Calu3 (cell line): Measurements from ENCODE around the gene RIMBP2. TPM values are rescaled to one million over a fixed set of nuclear protein-coding genes. Genes with fewer than 3 reads are reported as not detected.

Experiments
- BruUV-seq: library from RNA; stranded (reverse); fragments of 400-500 nt; replicated peaks from 2 replicates; lab custom pipeline; 2021; lab: Mats Ljungman, UMichigan
- CTCF ChIA-PET: fragments of 300-600 bp; sonication (Branson Sonifier 250); formaldehyde crosslinking; loops from one replicate; lab custom pipeline; 2022; ENCODE audit warnings: antibody characterized with exemption; lab: Charles Lee
- DNase-seq: peaks from one replicate; pipeline ENCODE4 v3.0.0; 2022
- H3K27ac Mint-ChIP-seq: one replicate; pipeline ENCODE4 v1.8.0; 2022; ENCODE audit warnings: mixed read lengths; ENCODE audit not compliant: unreplicated experiment
- H3K27me3 Mint-ChIP-seq: one replicate; pipeline ENCODE4 v1.8.0; 2022; ENCODE audit warnings: mixed read lengths; ENCODE audit not compliant: unreplicated experiment
- H3K36me3 Mint-ChIP-seq: one replicate; pipeline ENCODE4 v1.8.0; 2022; ENCODE audit warnings: mild to moderate bottlenecking, moderate library complexity, mixed read lengths; ENCODE audit not compliant: insufficient read depth, unreplicated experiment
- H3K4me1 Mint-ChIP-seq: one replicate; pipeline ENCODE4 v1.8.0; 2022; ENCODE audit warnings: mild to moderate bottlenecking, low read depth, mixed read lengths; ENCODE audit not compliant: unreplicated experiment
- H3K4me3 Mint-ChIP-seq: one replicate; pipeline ENCODE4 v1.8.0; 2022; ENCODE audit warnings: mild to moderate bottlenecking, low read depth, moderate library complexity, mixed read lengths; ENCODE audit not compliant: unreplicated experiment
- H3K9me3 Mint-ChIP-seq: one replicate; pipeline ENCODE4 v1.8.0; 2022; ENCODE audit warnings: low read depth, mixed read lengths; ENCODE audit not compliant: unreplicated experiment
- intact Hi-C: fragments of 100-400 bp; cut with micrococcal nuclease; formaldehyde crosslinking; loops from one replicate; pipeline ENCODE4 v1.10.0; 2022; ENCODE audit not compliant: unreplicated experiment
- total RNA-seq: library from RNA; stranded (reverse); gene quantifications from 2 replicates; pipeline ENCODE4 v1.2.3, GENCODE V29; 2022
- TF ChIP-seq, protein P1 (sequence below): fragments of 200-600 bp; IDR thresholded peaks from one replicate; pipeline ENCODE4 v1.8.0; 2022; ENCODE audit warnings: antibody characterized with exemption; ENCODE audit not compliant: unreplicated experiment

The RIMBP2 gene
- total RNA-seq, 1 experiment from 2014 or later = 6.1 TPM

DNA sequence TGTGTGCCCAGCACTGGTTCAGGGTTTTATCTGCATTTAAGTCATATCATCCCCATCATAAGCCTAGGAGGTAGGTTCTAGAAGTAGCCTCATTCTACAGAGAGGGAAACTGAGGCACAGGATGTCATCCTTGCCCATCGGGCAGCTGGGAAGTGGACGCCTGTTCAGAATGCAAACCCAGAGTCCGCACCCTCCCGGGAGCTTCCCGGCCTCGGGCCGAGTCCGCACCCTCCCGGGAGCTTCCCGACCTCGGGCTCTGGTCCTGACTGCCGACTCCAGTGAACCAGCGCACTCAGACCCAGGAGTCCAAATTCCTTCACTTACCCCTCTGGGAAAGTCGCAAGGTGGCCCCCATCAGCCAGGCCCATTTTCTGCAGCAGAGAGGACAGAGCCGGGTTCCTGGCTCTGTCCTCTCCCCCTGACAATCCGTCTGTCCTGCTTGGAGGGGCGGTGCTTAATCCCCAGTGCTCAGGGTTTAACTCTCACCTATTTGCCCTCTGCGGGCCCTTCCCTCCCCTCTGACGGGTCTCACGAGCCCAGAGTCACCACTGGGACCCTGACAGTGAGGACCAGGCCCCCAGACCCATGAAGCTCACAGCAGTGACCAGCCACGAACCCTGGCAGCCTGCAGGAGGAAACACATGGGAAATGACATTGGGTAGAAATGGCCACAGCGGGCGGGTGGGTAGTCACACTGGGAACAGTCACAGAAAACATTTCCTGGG is 236.5 kb downstream of the RIMBP2 start:
- peaks cover 6% of the 10 kb centered on the region for H3K9me3 Mint-ChIP-seq
- no peak overlapping the region for H3K4me3 Mint-ChIP-seq
- intact Hi-C loops = no loop called here
- H3K4me1 Mint-ChIP-seq = no peaks in the 10 kb centered on the region
- TF ChIP-seq, protein P1, sequence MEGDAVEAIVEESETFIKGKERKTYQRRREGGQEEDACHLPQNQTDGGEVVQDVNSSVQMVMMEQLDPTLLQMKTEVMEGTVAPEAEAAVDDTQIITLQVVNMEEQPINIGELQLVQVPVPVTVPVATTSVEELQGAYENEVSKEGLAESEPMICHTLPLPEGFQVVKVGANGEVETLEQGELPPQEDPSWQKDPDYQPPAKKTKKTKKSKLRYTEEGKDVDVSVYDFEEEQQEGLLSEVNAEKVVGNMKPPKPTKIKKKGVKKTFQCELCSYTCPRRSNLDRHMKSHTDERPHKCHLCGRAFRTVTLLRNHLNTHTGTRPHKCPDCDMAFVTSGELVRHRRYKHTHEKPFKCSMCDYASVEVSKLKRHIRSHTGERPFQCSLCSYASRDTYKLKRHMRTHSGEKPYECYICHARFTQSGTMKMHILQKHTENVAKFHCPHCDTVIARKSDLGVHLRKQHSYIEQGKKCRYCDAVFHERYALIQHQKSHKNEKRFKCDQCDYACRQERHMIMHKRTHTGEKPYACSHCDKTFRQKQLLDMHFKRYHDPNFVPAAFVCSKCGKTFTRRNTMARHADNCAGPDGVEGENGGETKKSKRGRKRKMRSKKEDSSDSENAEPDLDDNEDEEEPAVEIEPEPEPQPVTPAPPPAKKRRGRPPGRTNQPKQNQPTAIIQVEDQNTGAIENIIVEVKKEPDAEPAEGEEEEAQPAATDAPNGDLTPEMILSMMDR = no peak
- no TSS peak for BruUV-seq
- CTCF ChIA-PET = no interaction called here
- H3K36me3 Mint-ChIP-seq = no peaks in the 10 kb centered on the region
- no peaks in the 10 kb centered on the region for H3K27me3 Mint-ChIP-seq
- DNase-seq = no peak
- no peak overlapping the region for H3K27ac Mint-ChIP-seq

DNA sequence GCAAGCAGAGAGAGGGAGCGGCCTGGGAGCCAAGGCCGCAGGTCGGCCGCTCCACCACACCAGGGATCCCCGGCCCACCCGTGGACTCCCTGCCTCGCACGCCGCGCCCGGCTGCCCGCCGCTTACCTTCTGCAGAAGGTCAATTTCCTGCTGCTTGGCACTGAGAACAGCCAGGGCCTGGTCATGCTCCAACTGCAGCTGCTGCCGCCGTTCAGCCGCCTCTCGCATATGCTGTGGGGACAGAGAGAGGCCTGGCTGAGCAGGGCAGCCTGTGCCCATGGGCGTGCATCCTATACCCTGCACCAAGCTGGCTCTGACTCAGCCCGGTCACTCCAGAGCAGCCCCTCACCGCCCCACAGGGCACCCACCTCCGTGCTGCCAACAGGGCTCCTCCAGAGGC is 237.3 kb downstream of the RIMBP2 start:
- DNase-seq = no peak
- CTCF ChIA-PET = no interaction called here
- no TSS peak for BruUV-seq
- Mint-ChIP-seq H3K4me3 (no peak overlapping the region), H3K4me1 (no peaks in the 10 kb centered on the region), H3K36me3 (no peaks in the 10 kb centered on the region), H3K27ac (no peak overlapping the region), H3K27me3 (no peaks in the 10 kb centered on the region), H3K9me3 (peaks cover 4% of the 10 kb centered on the region)
- intact Hi-C loops = no loop called here
- TF ChIP-seq, protein P1 = no peak

DNA sequence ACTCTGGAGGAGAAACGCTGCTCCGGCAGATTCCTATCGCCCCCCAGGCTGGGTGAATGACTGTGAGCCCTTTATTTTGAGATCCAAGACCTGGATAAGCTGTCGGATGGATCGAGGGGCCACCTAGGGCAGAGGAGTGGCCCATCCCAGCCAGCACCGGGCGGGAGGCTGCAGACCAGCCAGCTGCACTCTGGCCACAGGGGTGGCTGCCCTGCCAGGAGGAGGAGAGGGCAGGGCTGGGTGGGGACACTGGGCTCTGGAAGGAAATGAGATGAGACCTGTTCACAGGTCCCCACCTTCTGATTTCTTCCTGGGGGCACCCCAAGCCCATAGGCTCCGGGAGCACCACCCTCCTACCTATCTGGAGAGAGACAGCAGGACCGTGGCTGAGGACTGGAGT is 238.4 kb downstream of the RIMBP2 start:
- H3K27ac Mint-ChIP-seq = no peak overlapping the region
- no TSS peak for BruUV-seq
- peaks cover 5% of the 10 kb centered on the region for H3K9me3 Mint-ChIP-seq
- TF ChIP-seq, protein P1 = no peak
- intact Hi-C loops = no loop called here
- CTCF ChIA-PET = no interaction called here
- no peaks in the 10 kb centered on the region for H3K36me3 Mint-ChIP-seq
- no peaks in the 10 kb centered on the region for H3K4me1 Mint-ChIP-seq
- no peaks in the 10 kb centered on the region for H3K27me3 Mint-ChIP-seq
- H3K4me3 Mint-ChIP-seq = no peak overlapping the region
- DNase-seq = no peak

DNA sequence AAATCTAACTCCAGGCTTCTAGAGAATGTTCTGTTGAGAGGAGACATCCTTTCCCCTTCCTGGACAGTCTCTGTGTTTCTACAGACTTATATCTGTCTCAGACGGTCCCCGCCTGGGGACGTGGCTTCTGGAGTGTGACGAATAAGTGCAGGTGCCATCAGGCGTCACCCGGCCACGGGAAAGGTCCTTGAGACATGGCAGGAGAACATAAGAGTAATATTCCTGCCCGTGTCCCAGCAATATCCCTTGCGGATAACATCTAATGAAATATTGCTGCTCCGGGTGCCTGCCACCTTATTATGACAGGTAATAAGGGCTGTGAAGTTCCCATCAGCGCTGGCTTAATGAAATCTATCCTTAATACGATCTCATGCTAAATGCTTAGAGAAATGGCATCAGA is 238.8 kb downstream of the RIMBP2 start:
- no TSS peak for BruUV-seq
- H3K4me1 Mint-ChIP-seq = no peaks in the 10 kb centered on the region
- CTCF ChIA-PET = no interaction called here
- TF ChIP-seq, protein P1 = no peak
- H3K4me3 Mint-ChIP-seq = no peak overlapping the region
- H3K27me3 Mint-ChIP-seq = no peaks in the 10 kb centered on the region
- intact Hi-C loops = no loop called here
- H3K9me3 Mint-ChIP-seq = peaks cover 6% of the 10 kb centered on the region
- no peaks in the 10 kb centered on the region for H3K36me3 Mint-ChIP-seq
- H3K27ac Mint-ChIP-seq = no peak overlapping the region
- DNase-seq = no peak
